Measurements from ENCODE around the gene TWF2.
A peak's percentile ranks its signal among the peaks of the same experiment; 100 is the strongest.
"Not testable (repeated sequence)": the region's sequence is repeated elsewhere in the genome, so short reads cannot be mapped to it uniquely, and the experiment has no call there.

The TWF2 gene

GRCh38 chr3:52280050-52280461 is 41.1 kb upstream of the TWF2 start:
- no peak for DNase-seq
- H3K4me1 Mint-ChIP-seq = peaks cover 39% of the 10 kb centered on the region
- H3K9me3 Mint-ChIP-seq = no peaks in the 10 kb centered on the region
- no peaks in the 10 kb centered on the region for H3K27me3 Mint-ChIP-seq (ENCODE audit: low read depth, poor library complexity)
- H3K4me3 Mint-ChIP-seq = peak overlapping the region; percentile 48
- no peak overlapping the region for H3K27ac Mint-ChIP-seq
- TF ChIP-seq, protein P1, sequence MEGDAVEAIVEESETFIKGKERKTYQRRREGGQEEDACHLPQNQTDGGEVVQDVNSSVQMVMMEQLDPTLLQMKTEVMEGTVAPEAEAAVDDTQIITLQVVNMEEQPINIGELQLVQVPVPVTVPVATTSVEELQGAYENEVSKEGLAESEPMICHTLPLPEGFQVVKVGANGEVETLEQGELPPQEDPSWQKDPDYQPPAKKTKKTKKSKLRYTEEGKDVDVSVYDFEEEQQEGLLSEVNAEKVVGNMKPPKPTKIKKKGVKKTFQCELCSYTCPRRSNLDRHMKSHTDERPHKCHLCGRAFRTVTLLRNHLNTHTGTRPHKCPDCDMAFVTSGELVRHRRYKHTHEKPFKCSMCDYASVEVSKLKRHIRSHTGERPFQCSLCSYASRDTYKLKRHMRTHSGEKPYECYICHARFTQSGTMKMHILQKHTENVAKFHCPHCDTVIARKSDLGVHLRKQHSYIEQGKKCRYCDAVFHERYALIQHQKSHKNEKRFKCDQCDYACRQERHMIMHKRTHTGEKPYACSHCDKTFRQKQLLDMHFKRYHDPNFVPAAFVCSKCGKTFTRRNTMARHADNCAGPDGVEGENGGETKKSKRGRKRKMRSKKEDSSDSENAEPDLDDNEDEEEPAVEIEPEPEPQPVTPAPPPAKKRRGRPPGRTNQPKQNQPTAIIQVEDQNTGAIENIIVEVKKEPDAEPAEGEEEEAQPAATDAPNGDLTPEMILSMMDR (IDR thresholded peaks at IDR 0.05) = no peak
- H3K36me3 Mint-ChIP-seq (ENCODE audit: low read depth) = peaks cover 11% of the 10 kb centered on the region

DNA sequence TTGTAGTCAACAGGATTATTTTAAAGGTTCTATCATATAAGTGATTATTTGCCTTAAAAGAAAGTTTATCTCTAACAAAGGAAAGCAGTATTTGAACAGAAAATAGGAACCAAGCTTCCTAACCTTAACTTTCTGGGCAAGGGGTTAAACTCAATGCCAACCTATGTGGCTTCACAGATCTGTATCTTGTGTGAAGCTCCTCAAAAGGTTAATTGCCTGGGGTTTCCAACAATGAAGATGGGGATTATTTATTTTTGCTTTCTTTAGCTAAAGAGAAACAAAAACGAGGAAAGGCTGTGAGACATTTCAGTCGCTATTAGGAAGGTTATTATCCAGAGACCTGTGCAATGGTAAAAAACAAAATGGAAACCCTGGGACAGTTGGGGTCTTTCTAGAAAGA is 40.6 kb upstream of the TWF2 start:
- DNase-seq = no peak
- Mint-ChIP-seq H3K27me3 (ENCODE audit: low read depth, poor library complexity) (no peaks in the 10 kb centered on the region), H3K36me3 (ENCODE audit: low read depth) (peaks cover 15% of the 10 kb centered on the region), H3K9me3 (no peaks in the 10 kb centered on the region), H3K27ac (no peak overlapping the region), H3K4me1 (peaks cover 38% of the 10 kb centered on the region), H3K4me3 (peak overlapping the region; percentile 96)
- TF ChIP-seq, protein P1 (IDR thresholded peaks at IDR 0.05) = no peak

GRCh38 chr3:52278510-52279069 is 39.6 kb upstream of the TWF2 start, which contains the start of gene WDR82:
WDR82 (minus strand) TSS chr3:52278649; CDS start chr3:52278361, 288 bp downstream.
- TF ChIP-seq, protein P1 (IDR thresholded peaks at IDR 0.05) = peak; percentile 39
- H3K27ac Mint-ChIP-seq = peak within 1 kb of the TSS; percentile 100
- peak within 1 kb of the TSS; percentile 96 for H3K4me3 Mint-ChIP-seq
- peaks cover 4% of the 10 kb centered on the region for H3K9me3 Mint-ChIP-seq
- H3K4me1 Mint-ChIP-seq = peaks cover 43% of the 10 kb centered on the region
- peaks cover 25% of the 10 kb centered on the region for H3K36me3 Mint-ChIP-seq (ENCODE audit: low read depth)
- H3K27me3 Mint-ChIP-seq (ENCODE audit: low read depth, poor library complexity) = no peaks in the 10 kb centered on the region
- peak; percentile 100 for DNase-seq

DNA sequence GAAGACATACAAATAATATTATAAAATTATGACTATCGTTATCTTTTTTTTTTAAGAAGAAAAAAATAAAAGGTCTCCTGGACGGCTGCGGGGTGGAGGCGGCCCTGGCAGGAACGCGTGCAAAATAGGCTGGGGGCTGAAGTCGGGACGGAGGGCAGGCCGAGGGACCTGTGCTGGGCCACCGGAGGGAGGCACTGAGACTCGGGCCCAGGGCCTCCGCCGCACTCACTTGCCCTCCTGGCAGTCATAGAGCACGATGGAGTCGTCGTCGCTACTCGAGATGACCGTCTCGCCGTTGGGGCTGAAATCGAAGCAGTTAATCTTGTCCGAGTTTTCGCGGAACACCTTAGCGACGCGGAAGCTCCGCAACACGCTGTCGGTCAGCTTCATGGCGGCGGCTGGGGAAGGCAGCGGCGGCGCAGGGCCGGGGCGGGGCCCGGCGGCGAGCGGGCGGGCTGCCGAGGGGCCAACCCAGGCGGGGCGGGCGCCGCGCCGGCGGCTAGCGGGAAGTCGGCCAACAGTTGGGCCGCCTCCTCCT is 39.1 kb upstream of the TWF2 start:
- H3K4me1 Mint-ChIP-seq = peaks cover 43% of the 10 kb centered on the region
- H3K27ac Mint-ChIP-seq = peak overlapping the region; percentile 100
- H3K4me3 Mint-ChIP-seq = peak overlapping the region; percentile 96
- H3K27me3 Mint-ChIP-seq (ENCODE audit: low read depth, poor library complexity) = no peaks in the 10 kb centered on the region
- H3K36me3 Mint-ChIP-seq (ENCODE audit: low read depth) = peaks cover 31% of the 10 kb centered on the region
- TF ChIP-seq, protein P1 (IDR thresholded peaks at IDR 0.05) = no peak
- peak; percentile 74 for DNase-seq
- H3K9me3 Mint-ChIP-seq = peaks cover 4% of the 10 kb centered on the region

GRCh38 chr3:52277071-52277964 is 38.4 kb upstream of the TWF2 start:
- Mint-ChIP-seq H3K4me1 (peaks cover 43% of the 10 kb centered on the region), H3K36me3 (ENCODE audit: low read depth) (peaks cover 37% of the 10 kb centered on the region), H3K27me3 (ENCODE audit: low read depth, poor library complexity) (no peaks in the 10 kb centered on the region), H3K4me3 (peak overlapping the region; percentile 96), H3K9me3 (peaks cover 4% of the 10 kb centered on the region), H3K27ac (peak overlapping the region; percentile 92)
- TF ChIP-seq, protein P1 (IDR thresholded peaks at IDR 0.05) = no peak
- peak; percentile 58 for DNase-seq

DNA sequence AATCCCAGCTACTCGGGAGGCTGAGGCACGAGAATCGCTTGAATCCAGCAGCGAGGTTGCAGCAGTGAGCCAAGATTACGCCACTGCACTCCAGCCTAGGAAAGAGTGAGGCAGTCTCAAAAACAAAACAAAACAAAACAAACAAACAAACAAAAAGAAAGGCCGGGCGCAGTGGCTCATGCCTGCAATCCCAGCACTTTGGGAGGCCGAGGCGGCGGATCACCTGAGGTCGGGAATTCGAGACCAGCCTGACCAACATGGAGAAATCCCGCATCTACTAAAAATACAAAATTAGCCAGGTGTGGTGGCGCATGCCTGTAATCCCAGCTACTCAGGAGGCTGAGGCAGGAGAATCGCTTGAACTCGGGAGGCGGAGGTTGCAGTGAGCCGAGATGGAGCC is 35.8 kb upstream of the TWF2 start:
- DNase-seq; H3K27ac Mint-ChIP-seq; H3K27me3 Mint-ChIP-seq (ENCODE audit: low read depth, poor library complexity); H3K4me3 Mint-ChIP-seq; H3K9me3 Mint-ChIP-seq: not testable (repeated sequence)
- Mint-ChIP-seq H3K4me1 (peaks cover 44% of the 10 kb centered on the region), H3K36me3 (ENCODE audit: low read depth) (peaks cover 51% of the 10 kb centered on the region)

All from nephron progenitor cell (in vitro differentiated cells).